OCI-LY7 (cell line): Measurements from ENCODE around the gene RAB8A. TPM values are rescaled to one million over a fixed set of nuclear protein-coding genes. Genes with fewer than 3 reads are reported as not detected.

Experiments
- BruUV-seq: library from RNA; stranded (reverse); fragments of 400-500 nt; replicated peaks from 2 replicates; lab custom pipeline; 2021; lab: Mats Ljungman, UMichigan
- CTCF ChIA-PET: fragments of 300-600 bp; sonication (Branson Sonifier 250); formaldehyde crosslinking; loops from one replicate; lab custom pipeline; 2022; ENCODE audit warnings: antibody characterized with exemption; ENCODE audit not compliant: unreplicated experiment; lab: Charles Lee
- POLR2A ChIA-PET: fragments of 300-600 bp; sonication (Branson Sonifier 250); formaldehyde crosslinking; loops from one replicate; lab custom pipeline; 2022; ENCODE audit warnings: antibody characterized with exemption; lab: Charles Lee
- DNase-seq: peaks from one replicate; pipeline ENCODE4 v3.0.0-alpha.2; 2015; ENCODE audit warnings: low spot score
- H2AFZ ChIP-seq: fragments of 200-600 bp; sonication (generic), shearing (Covaris generic); 2 replicates; pipeline ENCODE4 v1.6.1; 2014; ENCODE audit warnings: mild to moderate bottlenecking, antibody characterized with exemption, low read length, moderate library complexity
- H3K27ac ChIP-seq: fragments of 200-600 bp; sonication (generic); 2 replicates; pipeline ENCODE4 v1.5.1; 2014; ENCODE audit warnings: mixed run types, low read depth, mild to moderate bottlenecking, moderate library complexity, low read length, inconsistent platforms; ENCODE audit not compliant: poor library complexity, severe bottlenecking
- H3K36me3 ChIP-seq: fragments of 200-600 bp; sonication (generic); 2 replicates; pipeline ENCODE4 v1.6.1; 2014; ENCODE audit warnings: mild to moderate bottlenecking, antibody characterized with exemption, low read length, moderate library complexity, mixed read lengths; ENCODE audit not compliant: insufficient read depth
- H3K4me1 ChIP-seq: fragments of 200-600 bp; sonication (generic); 2 replicates; pipeline ENCODE4 v1.5.1; 2014; ENCODE audit warnings: mild to moderate bottlenecking, low read length; ENCODE audit not compliant: insufficient read depth, poor library complexity, severe bottlenecking
- H3K4me2 ChIP-seq: fragments of 200-600 bp; sonication (generic); 2 replicates; pipeline ENCODE4 v1.6.1; 2014; ENCODE audit warnings: mild to moderate bottlenecking, low read length
- H3K4me3 ChIP-seq: fragments of 200-600 bp; sonication (generic); 2 replicates; pipeline ENCODE4 v1.5.1; 2014; ENCODE audit warnings: mild to moderate bottlenecking, low read depth, low read length; ENCODE audit not compliant: poor library complexity, severe bottlenecking
- H3K79me2 ChIP-seq: fragments of 200-600 bp; sonication (generic); 2 replicates; pipeline ENCODE4 v1.6.1; 2016; ENCODE audit warnings: low read depth, mild to moderate bottlenecking, low read length, moderate library complexity, mixed read lengths; ENCODE audit not compliant: insufficient read depth
- H3K9me2 ChIP-seq: fragments of 200-600 bp; sonication (generic); 2 replicates; pipeline ENCODE4 v1.6.1; 2016; ENCODE audit warnings: mild to moderate bottlenecking, low read length, mixed read lengths; ENCODE audit not compliant: insufficient read depth
- H3K9me3 ChIP-seq: fragments of 200-600 bp; sonication (generic); 2 replicates; pipeline ENCODE4 v1.6.1; 2014; ENCODE audit warnings: mild to moderate bottlenecking, mixed run types, low read length, mixed read lengths
- H4K20me1 ChIP-seq: fragments of 200-600 bp; sonication (generic); 2 replicates; pipeline ENCODE4 v1.6.1; 2014; ENCODE audit warnings: mild to moderate bottlenecking, antibody characterized with exemption, low read length, moderate library complexity, mixed read lengths; ENCODE audit not compliant: insufficient read depth
- EZH2phosphoT487 ChIP-seq: fragments of 200-600 bp; sonication (generic); IDR thresholded peaks from 2 replicates; pipeline ENCODE4 v1.6.1; 2018; ENCODE audit warnings: low read depth, borderline replicate concordance, mild to moderate bottlenecking, mixed run types, antibody characterized with exemption, low read length, moderate library complexity, mixed read lengths
- intact Hi-C: fragments of 100-400 bp; cut with micrococcal nuclease; formaldehyde crosslinking; loops from one replicate; pipeline ENCODE4 v1.10.0; 2022; ENCODE audit not compliant: unreplicated experiment
- total RNA-seq, 2 experiments: library from RNA; depleted of rRNA in 1 of 2; stranded (reverse); fragments of >200 nt in 1 of 2; shearing (Covaris generic) in 1 of 2; gene quantifications; 2 replicates each; pipeline ENCODE4 v1.2.3, GENCODE V29; 2014 to 2022
- TF ChIP-seq, protein P1 (sequence below): fragments of 200-600 bp; sonication (generic); conservative IDR thresholded peaks from 2 replicates; pipeline ENCODE4 v1.5.1; 2014; ENCODE audit warnings: mild to moderate bottlenecking, antibody characterized with exemption, low read length, moderate library complexity, mixed read lengths

The RAB8A gene
- total RNA-seq, 2 experiments from 2014 or later, result 64.9 to 124 TPM

DNA sequence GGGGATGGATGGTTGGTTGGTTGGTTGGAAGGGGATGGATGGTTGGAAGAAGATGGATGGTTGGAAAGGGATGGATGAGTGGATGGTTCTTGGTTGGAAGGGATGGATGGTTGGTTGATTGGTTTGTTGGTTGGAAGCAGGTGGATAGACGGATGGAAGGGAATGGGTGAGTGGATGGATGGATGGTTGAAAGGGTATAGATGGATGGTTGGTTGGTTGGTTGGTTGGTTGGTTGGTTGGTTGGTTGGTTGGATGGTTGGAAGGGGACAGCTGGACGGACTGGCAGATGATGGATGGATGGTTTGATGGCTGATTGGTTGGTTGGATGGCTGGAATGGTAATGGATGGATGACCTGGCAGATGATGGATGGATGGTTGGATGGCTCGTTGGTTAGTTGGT lies 20.0 kb downstream of the RAB8A start:
- ChIA-PET POLR2A (no interaction called here), CTCF (no interaction called here)
- no peak overlapping the region for H3K27ac ChIP-seq
- TF ChIP-seq EZH2phosphoT487, result no peak
- TF ChIP-seq, protein P1, sequence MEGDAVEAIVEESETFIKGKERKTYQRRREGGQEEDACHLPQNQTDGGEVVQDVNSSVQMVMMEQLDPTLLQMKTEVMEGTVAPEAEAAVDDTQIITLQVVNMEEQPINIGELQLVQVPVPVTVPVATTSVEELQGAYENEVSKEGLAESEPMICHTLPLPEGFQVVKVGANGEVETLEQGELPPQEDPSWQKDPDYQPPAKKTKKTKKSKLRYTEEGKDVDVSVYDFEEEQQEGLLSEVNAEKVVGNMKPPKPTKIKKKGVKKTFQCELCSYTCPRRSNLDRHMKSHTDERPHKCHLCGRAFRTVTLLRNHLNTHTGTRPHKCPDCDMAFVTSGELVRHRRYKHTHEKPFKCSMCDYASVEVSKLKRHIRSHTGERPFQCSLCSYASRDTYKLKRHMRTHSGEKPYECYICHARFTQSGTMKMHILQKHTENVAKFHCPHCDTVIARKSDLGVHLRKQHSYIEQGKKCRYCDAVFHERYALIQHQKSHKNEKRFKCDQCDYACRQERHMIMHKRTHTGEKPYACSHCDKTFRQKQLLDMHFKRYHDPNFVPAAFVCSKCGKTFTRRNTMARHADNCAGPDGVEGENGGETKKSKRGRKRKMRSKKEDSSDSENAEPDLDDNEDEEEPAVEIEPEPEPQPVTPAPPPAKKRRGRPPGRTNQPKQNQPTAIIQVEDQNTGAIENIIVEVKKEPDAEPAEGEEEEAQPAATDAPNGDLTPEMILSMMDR, result no peak
- H3K79me2 ChIP-seq, result no peaks in the 10 kb centered on the region
- no peak overlapping the region for H2AFZ ChIP-seq
- H3K4me2 ChIP-seq, result no peak overlapping the region
- no peak overlapping the region for H3K4me3 ChIP-seq
- H4K20me1 ChIP-seq, result no peaks in the 10 kb centered on the region
- BruUV-seq, result no TSS peak
- no peak for DNase-seq
- intact Hi-C loops, result no loop called here
- peaks cover 13% of the 10 kb centered on the region for H3K4me1 ChIP-seq
- H3K9me2 ChIP-seq, result no peaks in the 10 kb centered on the region
- H3K9me3 ChIP-seq, result no peaks in the 10 kb centered on the region
- H3K36me3 ChIP-seq, result peaks cover 88% of the 10 kb centered on the region

DNA sequence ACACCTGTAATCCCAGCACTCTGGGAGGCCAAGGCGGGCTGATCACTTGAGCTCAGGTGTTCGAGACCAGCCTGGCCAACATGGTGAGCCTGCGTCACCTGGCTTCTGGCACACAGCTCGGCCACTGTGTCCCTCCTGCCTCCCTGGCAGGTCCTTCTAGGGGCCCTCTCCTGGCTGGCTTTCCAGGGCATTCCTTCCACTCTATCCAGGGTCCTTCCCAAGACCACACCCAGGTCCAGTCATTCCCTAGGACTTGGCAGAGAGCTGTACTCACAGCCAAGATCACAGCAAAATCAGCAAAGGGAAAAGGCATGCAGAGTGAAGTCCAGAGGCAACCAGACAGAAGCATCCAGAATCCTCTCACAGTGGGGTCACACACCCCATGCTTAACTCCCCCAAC lies 22.1 kb downstream of the RAB8A start:
- no peak overlapping the region for H2AFZ ChIP-seq
- ChIA-PET CTCF (interaction anchor here (1.0 kb wide), 1 partner anchor 12 kb away, joined by 3 read pairs; no protein-coding TSS in a partner anchor), POLR2A (interaction anchor here (0.7 kb wide), 1 partner anchor 12 kb away, joined by 3 read pairs; no protein-coding TSS in a partner anchor)
- DNase-seq, result no peak
- no peaks in the 10 kb centered on the region for H3K9me3 ChIP-seq
- no TSS peak for BruUV-seq
- no peak for TF ChIP-seq EZH2phosphoT487
- H3K79me2 ChIP-seq, result no peaks in the 10 kb centered on the region
- peak overlapping the region; percentile 32 for H3K27ac ChIP-seq
- H4K20me1 ChIP-seq, result no peaks in the 10 kb centered on the region
- H3K4me1 ChIP-seq, result peaks cover 17% of the 10 kb centered on the region
- H3K9me2 ChIP-seq, result no peaks in the 10 kb centered on the region
- no peak overlapping the region for H3K4me2 ChIP-seq
- H3K36me3 ChIP-seq, result peaks cover 66% of the 10 kb centered on the region
- no peak overlapping the region for H3K4me3 ChIP-seq
- intact Hi-C loops, result no loop called here

DNA sequence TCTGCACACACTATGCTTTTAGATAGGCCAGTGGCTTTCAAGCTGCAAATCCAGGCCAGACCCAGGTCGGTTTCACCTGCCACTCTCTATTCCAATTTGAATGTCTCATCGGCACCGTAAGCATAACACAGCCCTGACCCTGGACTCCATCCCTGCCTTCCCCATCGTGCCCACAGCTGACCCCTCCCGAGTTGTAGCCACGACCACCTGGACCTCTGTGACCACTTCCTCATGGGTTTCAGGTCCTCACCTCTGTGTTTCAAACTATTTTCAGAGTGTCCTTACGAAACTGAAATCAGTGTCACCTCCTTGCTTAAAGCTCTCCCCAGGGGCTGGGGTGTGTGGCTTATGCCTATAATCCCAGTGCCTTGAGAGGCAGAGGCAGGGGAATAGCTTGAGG lies 22.8 kb downstream of the RAB8A start:
- Histone ChIP-seq H3K79me2 (no peaks in the 10 kb centered on the region), H3K4me1 (peaks cover 17% of the 10 kb centered on the region), H2AFZ (no peak overlapping the region), H3K4me3 (no peak overlapping the region), H3K27ac (peak overlapping the region; percentile 32), H3K9me2 (no peaks in the 10 kb centered on the region), H3K4me2 (no peak overlapping the region), H3K36me3 (peaks cover 59% of the 10 kb centered on the region), H3K9me3 (no peaks in the 10 kb centered on the region), H4K20me1 (no peaks in the 10 kb centered on the region)
- POLR2A ChIA-PET, result no interaction called here
- no TSS peak for BruUV-seq
- intact Hi-C loops, result no loop called here
- CTCF ChIA-PET, result interaction anchor here (0.7 to 1.0 kb wide), 2 partner anchors 11 to 82 kb away, joined by 3 read pairs; no protein-coding TSS in a partner anchor
- TF ChIP-seq, protein P1, result no peak
- TF ChIP-seq EZH2phosphoT487, result no peak
- DNase-seq, result no peak
